HG02588 (cell line): Measurements from ENCODE around the gene NOL12.

Experiments used
- ATAC-seq: cut with Tn5 transposase; IDR thresholded peaks from one replicate; pipeline ENCODE4 v1.9.1; 2021; ENCODE audit warnings: mild to moderate bottlenecking, moderate library complexity; ENCODE audit not compliant: unreplicated experiment

The NOL12 gene

GRCh38 chr22:37659066-37659896 lies 26.9 kb upstream of the NOL12 start:
- ATAC-seq: peak; percentile 17

- no peak for ATAC-seq
Measured at GRCh38 chr22:37659897-37660708, 26.0 kb upstream of the NOL12 start.

GRCh38 chr22:37660709-37661045 lies 25.5 kb upstream of the NOL12 start:
- ATAC-seq: no peak

GRCh38 chr22:37661160-37661924 lies 24.8 kb upstream of the NOL12 start:
- ATAC-seq: no peak

GRCh38 chr22:37662039-37662438 lies 24.1 kb upstream of the NOL12 start:
- no peak for ATAC-seq

DNA sequence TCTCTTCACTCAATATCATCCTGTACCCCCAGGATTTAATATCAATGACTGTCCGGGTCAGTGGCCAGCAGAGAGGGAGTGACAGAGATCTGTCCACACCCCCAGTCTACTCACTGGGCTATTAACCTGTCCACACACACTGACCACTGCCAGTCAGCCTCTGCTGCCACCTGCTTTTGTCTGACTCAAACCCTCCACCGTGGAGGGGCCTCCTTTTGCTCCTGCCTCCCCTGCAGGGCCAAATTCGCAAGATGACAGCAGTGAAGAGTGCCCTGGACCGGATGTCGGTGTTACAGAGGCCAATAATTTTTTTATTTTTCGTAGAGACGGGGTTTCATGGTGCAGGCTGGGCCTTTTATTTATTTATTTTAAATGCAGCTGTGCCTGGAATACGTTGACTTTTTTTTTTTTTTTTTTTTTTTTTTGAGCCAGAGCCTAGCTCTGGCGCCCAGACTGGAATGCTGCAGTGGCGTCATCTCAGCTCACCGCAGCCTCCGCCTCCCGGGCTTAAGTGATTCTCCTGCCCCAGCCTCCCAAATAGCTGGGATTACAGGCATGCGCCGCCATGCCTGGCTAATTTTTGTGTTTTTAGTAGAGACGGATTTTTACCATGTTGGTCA lies 22.5 kb upstream of the NOL12 start:
- ATAC-seq: no peak

GRCh38 chr22:37664249-37665101 lies 21.7 kb upstream of the NOL12 start:
- no peak for ATAC-seq

GRCh38 chr22:37665487-37665886 lies 20.7 kb upstream of the NOL12 start:
- no peak for ATAC-seq

DNA sequence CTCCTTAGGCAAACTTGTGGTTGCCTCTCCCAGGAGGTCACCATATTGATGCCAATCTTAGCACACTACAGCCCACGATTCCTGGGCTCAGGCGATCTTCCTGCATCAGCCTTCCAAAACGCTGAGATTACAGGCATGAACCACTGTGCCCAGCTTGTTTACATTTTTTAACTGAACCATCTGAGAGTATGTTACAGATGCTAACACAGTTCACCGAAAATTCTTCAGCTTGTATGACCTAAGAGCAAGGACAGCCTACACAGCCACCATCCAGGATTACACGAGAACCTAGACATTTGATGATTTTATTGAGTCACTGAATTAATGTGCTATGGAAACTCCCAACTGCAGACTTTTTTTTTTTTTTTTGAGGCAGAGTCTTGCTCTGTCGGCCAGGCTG lies 16.6 kb upstream of the NOL12 start:
- ATAC-seq: no peak

- ATAC-seq: no peak
Measured at GRCh38 chr22:37672206-37672919, 13.8 kb upstream of the NOL12 start.

DNA sequence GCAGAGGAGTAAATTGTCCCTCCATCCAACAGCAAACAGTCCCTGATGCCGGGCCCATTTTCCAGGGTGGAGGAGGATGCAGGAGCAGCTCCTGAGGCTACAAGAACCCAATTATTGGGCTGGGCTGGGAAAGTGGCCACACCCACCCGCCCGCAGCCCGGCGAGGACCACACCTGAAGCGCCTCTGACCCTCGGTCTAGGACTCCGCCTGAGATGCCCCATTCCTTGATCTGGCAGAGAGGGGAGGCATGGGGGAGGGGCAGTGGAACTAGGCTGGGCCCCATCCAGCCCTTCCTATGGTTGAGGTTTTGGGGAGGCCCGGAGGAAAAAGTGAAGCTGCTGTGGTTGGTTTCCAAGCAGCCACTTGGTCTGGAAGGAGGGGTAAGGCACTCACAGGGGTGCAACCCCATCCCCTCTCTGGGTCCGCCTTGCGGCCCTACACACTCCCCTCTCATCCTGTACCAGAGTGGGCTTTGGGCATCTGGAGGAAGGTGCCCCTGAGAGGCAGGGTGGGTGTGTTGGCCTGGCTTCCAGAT lies 13.2 kb upstream of the NOL12 start:
- ATAC-seq: no peak

DNA sequence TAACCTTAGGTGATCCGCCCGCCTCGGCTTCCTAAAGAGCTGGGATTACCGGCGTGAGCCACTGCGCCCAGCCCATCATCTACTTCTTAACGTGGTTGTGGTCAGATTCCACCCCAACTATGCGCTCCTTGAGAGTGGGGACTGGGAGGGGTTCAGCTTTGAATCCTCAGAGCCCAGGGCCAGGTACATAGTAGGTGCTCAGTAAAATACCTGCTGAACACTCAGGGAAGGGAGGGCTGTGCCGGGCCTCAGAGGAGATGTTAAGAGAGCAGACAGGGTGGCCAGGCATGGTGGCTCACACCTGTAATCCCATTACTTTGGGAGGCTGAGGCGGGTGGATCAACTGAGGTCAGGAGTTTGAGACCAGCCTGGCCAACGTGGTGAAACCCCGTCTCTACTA lies 11.9 kb upstream of the NOL12 start:
- ATAC-seq: no peak

GRCh38 chr22:37674951-37675929 lies 10.9 kb upstream of the NOL12 start, which contains the start of gene LGALS1:
Gene LGALS1, plus strand, starts transcription at chr22:37675636. Its CDS starts 67 bp downstream, at chr22:37675703.
- ATAC-seq: peak; percentile 45

GRCh38 chr22:37675930-37676735 lies 10.0 kb upstream of the NOL12 start:
- ATAC-seq: no peak

DNA sequence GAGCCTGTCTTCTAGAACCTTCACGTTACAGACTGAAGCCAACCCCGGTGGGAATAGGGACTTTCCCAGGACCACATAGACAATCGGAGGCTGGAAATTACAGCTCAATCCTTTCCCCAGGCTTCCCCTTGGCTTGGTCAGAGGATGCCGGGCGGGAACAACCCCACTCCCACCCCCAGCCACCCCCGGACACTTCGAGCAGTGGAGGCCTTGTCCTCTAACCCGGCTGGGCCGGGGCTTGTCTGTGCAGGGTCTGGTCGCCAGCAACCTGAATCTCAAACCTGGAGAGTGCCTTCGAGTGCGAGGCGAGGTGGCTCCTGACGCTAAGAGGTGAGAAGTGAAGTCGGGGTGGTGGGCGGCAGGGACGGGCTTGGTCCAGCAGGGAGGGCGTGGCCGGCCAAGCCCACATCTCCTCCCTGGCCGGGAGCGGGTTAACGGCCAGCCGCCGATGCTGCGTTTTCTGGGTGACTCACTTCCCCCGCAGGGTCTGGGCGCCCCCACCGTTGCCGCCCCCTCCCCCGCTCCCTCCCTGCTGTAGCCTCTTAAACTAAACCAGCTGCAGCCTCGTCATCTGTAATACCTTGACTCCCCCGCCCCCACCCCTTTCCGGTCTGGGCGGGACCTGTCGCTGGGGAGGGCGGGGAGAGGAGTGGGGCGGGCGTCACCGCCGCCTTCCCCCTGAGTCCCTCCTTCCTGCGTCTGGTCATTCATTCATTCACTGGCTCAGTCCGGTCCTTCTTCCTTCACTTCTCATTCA lies 9.2 kb upstream of the NOL12 start:
- peak; percentile 47 for ATAC-seq

DNA sequence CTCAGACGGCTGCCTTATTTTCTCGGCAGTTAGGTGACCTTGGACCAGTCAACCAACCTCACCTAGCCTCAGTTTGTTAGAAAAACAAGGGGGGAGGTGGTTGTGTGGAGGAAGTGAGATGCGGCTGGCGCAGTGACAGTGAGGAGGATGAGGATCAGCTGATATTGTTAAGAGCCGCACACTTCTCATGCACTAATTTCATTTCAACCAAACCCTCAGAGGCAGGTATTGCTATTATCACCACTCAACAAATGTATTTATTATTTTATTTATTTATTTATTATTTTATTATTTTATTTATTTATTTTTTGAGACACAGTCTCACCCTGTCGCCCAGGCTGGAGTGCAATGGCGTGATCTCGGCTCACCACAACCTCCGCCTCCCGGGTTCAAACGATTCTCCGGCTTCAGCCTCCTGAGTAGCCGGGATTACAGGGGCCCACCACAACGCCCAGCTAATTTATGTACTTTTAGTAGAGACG lies 8.6 kb upstream of the NOL12 start:
- peak; percentile 8 for ATAC-seq
